Measurements from ENCODE around the gene CTXND2. TPM values are rescaled to one million over a fixed set of nuclear protein-coding genes. Genes with fewer than 3 reads are reported as not detected.
"Not testable (repeated sequence)": the region's sequence is repeated elsewhere in the genome, so short reads cannot be mapped to it uniquely, and the experiment has no call there.

CTXND2 gene
- total RNA-seq, 1 donor from 2014 or later, result not detected

DNA sequence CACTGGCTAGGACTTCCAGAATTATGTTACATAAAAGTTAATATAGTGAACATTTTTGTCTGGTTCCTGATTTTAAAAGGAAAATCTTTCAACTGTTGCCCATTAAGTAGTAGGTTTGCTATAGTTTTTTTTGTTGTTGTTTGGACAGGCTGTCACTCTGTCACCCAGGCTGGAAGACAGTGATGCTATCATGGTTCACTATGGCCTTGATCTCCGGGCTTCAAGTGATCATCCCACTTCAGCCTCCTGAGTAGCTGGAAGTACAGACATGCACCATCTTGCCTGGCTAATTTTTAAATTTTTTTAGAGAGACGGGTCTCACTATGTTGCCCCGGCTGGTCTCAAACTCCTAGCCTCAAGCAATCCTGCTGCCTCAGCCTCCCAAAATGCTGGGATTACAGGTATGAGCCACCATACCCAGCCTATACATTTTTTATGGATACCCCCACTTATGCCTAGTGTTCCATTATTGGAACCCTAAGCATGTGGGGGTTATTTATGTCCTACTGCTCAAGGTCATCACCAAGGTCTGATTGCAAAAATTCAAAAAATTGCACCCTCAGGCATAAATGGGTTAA, 6.5 kb downstream of the CTXND2 start:
- H3K27me3 Mint-ChIP-seq (ENCODE audit: unreplicated experiment), result peaks cover 41% of the 10 kb centered on the region
- no peak overlapping the region for H3K4me3 Mint-ChIP-seq (ENCODE audit: unreplicated experiment)
- H3K27ac Mint-ChIP-seq (ENCODE audit: unreplicated experiment), result no peak overlapping the region
- no peaks in the 10 kb centered on the region for H3K4me1 Mint-ChIP-seq (ENCODE audit: unreplicated experiment)
- TF ChIP-seq CTCF (IDR thresholded peaks at IDR 0.05), result no peak
- H3K9me3 Mint-ChIP-seq (ENCODE audit: unreplicated experiment), result no peaks in the 10 kb centered on the region
- no peak for DNase-seq (ENCODE audit: extremely low spot score, unreplicated experiment)
- H3K36me3 Mint-ChIP-seq (ENCODE audit: unreplicated experiment), result no peaks in the 10 kb centered on the region

- Mint-ChIP-seq H3K9me3 (ENCODE audit: unreplicated experiment) (no peaks in the 10 kb centered on the region), H3K4me3 (ENCODE audit: unreplicated experiment) (no peak overlapping the region), H3K27me3 (ENCODE audit: unreplicated experiment) (peaks cover 29% of the 10 kb centered on the region), H3K36me3 (ENCODE audit: unreplicated experiment) (no peaks in the 10 kb centered on the region), H3K4me1 (ENCODE audit: unreplicated experiment) (no peaks in the 10 kb centered on the region), H3K27ac (ENCODE audit: unreplicated experiment) (no peak overlapping the region)
- DNase-seq (ENCODE audit: extremely low spot score, unreplicated experiment), result no peak
- TF ChIP-seq CTCF (IDR thresholded peaks at IDR 0.05), result no peak
These were observed 8.7 kb downstream of the CTXND2 start for GRCh38 chr1:150895618-150896017.

DNA sequence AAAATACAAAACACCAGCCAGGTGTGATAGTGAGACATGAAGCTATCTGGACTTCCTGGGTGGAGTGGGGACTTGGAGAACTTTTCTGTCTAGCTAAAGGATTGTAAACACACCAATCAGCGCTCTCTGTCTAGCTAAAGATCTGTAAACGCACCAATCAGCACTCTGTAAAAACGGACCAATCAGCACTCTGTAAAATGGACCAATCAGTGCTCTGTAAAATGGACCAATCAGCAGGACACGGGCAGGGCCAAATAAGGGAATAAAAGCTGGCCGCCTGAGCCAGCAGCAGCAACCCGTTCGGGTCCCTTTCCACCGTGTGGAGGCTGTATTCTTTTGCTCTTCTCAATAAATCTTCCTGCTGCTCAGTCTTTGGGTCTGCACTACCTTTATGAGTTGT, 12.9 kb downstream of the CTXND2 start:
- H3K9me3 Mint-ChIP-seq (ENCODE audit: unreplicated experiment); H3K4me3 Mint-ChIP-seq (ENCODE audit: unreplicated experiment); H3K27ac Mint-ChIP-seq (ENCODE audit: unreplicated experiment); DNase-seq (ENCODE audit: extremely low spot score, unreplicated experiment); H3K4me1 Mint-ChIP-seq (ENCODE audit: unreplicated experiment); H3K36me3 Mint-ChIP-seq (ENCODE audit: unreplicated experiment): not testable (repeated sequence)
- H3K27me3 Mint-ChIP-seq (ENCODE audit: unreplicated experiment), result peaks cover 20% of the 10 kb centered on the region

- no peaks in the 10 kb centered on the region for H3K9me3 Mint-ChIP-seq (ENCODE audit: unreplicated experiment)
- H3K27me3 Mint-ChIP-seq (ENCODE audit: unreplicated experiment), result peaks cover 4% of the 10 kb centered on the region
- no peak for DNase-seq (ENCODE audit: extremely low spot score, unreplicated experiment)
- no peak overlapping the region for H3K27ac Mint-ChIP-seq (ENCODE audit: unreplicated experiment)
- no peak overlapping the region for H3K4me3 Mint-ChIP-seq (ENCODE audit: unreplicated experiment)
- H3K36me3 Mint-ChIP-seq (ENCODE audit: unreplicated experiment), result no peaks in the 10 kb centered on the region
- H3K4me1 Mint-ChIP-seq (ENCODE audit: unreplicated experiment), result no peaks in the 10 kb centered on the region
- TF ChIP-seq CTCF (IDR thresholded peaks at IDR 0.05), result no peak
These were observed 15.4 kb downstream of the CTXND2 start for GRCh38 chr1:150902346-150902745.

GRCh38 chr1:150902751-150903150, 15.8 kb downstream of the CTXND2 start:
- Mint-ChIP-seq H3K36me3 (ENCODE audit: unreplicated experiment) (no peaks in the 10 kb centered on the region), H3K27me3 (ENCODE audit: unreplicated experiment) (peaks cover 4% of the 10 kb centered on the region), H3K27ac (ENCODE audit: unreplicated experiment) (no peak overlapping the region), H3K9me3 (ENCODE audit: unreplicated experiment) (no peaks in the 10 kb centered on the region), H3K4me3 (ENCODE audit: unreplicated experiment) (no peak overlapping the region), H3K4me1 (ENCODE audit: unreplicated experiment) (no peaks in the 10 kb centered on the region)
- no peak for DNase-seq (ENCODE audit: extremely low spot score, unreplicated experiment)
- TF ChIP-seq CTCF (IDR thresholded peaks at IDR 0.05), result no peak

DNA sequence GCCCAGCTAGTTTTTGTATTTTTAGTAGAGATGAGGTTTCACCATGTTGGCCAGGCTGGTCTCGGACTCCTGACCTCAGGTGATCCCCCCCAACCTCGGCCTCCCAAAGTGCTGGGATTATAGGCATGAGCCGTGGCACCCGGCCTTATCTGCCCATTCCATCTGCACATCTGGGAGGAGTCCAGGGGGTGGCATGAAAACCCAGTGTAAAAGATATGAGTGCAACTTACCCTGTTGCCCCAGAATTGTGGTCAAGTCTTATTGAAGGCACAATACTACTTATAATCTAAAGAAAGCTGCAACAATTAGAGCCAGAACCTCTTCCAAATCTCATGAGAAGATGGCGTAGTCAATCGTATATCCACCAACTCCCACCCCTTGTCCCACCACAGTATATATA, 18.4 kb downstream of the CTXND2 start:
- peaks cover 6% of the 10 kb centered on the region for H3K27me3 Mint-ChIP-seq (ENCODE audit: unreplicated experiment)
- H3K9me3 Mint-ChIP-seq (ENCODE audit: unreplicated experiment), result no peaks in the 10 kb centered on the region

More for the DNA sequence above, 18.4 kb downstream of the CTXND2 start:
- no peak for DNase-seq (ENCODE audit: extremely low spot score, unreplicated experiment)
- no peaks in the 10 kb centered on the region for H3K4me1 Mint-ChIP-seq (ENCODE audit: unreplicated experiment)
- no peak overlapping the region for H3K27ac Mint-ChIP-seq (ENCODE audit: unreplicated experiment)
- no peaks in the 10 kb centered on the region for H3K36me3 Mint-ChIP-seq (ENCODE audit: unreplicated experiment)
- no peak overlapping the region for H3K4me3 Mint-ChIP-seq (ENCODE audit: unreplicated experiment)
- TF ChIP-seq CTCF (IDR thresholded peaks at IDR 0.05), result no peak
